Muscle of arm (tissue), 12 donors: ENCODE data around the gene SCAF8. TPM values are rescaled to one million over a fixed set of nuclear protein-coding genes. Genes with fewer than 3 reads are reported as not detected.
"Not testable (repeated sequence)": the region's sequence is repeated elsewhere in the genome, so short reads cannot be mapped to it uniquely, and the experiment has no call there.

Experiments
- DNase-seq: peaks from one replicate; pipeline ENCODE4 v3.0.0-alpha.2; 2013
- polyA plus RNA-seq, 12 donors: library from polyadenylated mRNA; unstranded; fragments of 120-200 nt; gene quantifications; one replicate each; pipeline ENCODE4 v1.2.1, GENCODE V29; 2013; ENCODE audit not compliant: insufficient read length in 12 of 12

The SCAF8 gene
- polyA plus RNA-seq, 12 donors = 17.3 to 49.5 (median 39.0) TPM; not detected in 1

DNA sequence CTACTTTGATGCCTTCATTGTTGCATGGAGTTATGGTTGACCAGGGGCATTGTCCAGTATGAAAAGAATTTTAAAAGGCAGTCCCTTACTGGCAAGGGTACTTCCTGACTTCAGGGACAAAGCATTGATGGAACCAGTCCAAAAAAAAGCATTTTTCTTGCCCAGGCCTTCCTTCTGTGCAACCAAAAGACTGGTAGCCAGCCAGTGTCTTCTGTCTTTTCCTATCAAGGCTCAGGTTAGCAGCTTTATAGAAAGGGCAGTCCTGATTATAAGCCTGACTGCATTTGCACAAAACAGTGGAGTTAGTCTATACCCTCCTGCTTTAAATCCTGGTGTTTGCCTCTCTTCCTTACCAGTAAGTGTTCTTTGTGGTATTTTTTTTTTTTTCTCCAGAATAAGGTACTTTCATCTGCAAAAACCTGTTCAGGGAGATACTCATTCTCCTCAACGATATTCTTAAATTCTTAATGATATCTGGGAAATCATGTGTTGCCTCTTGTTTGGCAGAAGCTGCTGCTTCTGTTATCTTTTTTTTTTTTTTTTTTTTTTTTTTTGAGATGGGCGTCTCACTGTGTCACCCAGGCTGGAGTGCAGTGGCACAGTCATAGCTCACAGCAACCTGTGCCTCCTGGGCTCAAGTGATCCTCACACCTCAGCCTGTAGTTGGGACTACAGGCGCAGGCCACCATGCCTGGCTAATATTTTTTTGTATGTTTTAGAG lies 33.9 kb downstream of the SCAF8 start:
- no peak for DNase-seq

DNA sequence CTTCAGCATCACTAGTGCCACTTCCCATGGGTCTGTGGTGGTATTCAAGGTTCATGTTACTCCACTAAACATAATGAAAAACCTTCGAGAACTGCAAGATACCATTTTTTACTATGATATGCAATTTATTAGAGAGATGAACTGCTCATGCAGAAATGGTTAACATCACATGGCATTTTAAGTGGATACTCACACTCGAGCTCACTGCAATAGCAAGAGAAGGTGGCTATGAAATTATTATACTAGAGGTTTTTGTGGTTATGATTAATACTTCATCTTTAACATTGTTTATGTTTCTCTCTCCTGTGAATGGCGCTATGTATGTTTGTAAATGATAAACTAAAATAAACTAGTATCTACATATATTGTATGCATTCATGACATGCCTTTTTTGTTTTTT lies 35.1 kb downstream of the SCAF8 start:
- no peak for DNase-seq

DNA sequence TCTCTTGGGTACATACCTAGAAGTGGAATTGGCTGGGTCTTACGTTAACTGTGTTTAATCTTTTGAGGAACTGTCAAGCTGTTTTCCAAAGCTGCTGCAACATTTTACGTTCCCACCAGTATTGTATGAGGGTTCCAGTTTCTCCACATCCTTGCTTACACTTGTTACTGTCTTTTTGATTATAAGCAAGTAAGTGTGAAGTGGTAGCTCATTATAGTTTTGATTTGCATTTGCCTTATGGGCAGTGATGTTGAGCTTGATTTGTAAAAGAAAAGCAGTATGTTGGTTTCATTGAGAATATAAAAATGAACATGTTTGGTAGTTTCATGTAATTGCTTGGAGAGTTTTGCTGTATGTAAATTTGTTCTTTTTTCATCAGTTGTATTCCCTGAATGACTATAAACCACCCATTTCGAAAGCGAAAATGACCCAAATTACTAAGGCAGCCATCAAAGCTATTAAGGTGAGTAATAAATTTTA lies 40.4 kb downstream of the SCAF8 start:
- DNase-seq = no peak

DNA sequence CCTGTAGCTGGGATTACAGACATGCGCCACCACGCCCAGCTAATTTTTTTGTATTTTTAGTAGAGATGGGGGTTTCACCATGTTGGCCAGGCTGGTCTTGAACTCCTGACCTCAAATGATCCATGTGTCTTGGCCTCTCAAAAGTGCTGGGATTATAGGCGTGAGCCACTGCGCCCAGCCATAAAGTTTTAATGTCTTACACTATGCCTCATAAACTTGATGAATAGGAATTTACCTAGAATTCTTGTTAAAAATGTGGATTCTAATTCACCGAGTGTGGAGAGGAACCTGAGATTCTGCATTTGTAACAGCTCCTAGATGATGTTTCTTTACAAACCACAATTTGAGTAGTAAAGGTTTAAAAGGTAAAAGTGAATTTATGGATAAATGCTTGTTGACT lies 45.9 kb downstream of the SCAF8 start:
- DNase-seq = not testable (repeated sequence)

DNA sequence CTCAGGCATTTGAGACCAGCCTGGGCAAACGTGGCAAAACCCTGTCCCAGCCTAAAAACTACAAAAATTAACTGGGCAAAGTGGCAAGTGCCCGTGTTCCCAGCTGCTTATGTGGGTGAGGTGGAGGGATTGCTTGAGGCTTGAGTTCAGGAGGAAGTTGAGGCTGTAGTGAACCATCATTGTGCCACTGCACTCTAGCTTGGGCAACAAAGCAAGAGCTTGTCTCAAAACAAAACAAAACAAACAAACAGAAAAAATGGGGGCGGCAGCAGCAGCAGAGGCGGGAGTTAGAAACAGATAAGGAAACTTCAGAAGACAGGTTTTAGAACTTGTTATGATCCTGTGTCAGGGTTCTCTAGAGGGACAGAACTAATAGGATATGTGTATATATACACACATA lies 49.0 kb downstream of the SCAF8 start:
- DNase-seq = no peak

DNA sequence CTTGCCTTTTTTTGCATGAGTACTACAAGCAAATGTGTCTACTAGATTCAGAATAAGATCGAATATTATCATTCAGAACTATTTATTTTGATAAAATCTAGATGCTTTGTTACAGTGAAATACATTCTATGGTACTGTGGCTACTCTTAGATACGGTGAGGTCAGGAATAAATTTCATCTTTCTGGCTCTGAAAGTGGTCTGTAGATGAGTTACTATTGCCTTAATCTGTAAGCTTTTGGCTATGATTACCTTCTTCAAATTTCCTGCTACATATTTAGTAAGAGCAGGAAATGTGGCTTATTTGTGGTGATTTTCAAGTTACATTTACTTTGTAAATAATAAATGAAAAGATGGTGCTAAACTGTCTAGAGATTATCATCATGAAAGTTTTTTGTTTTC lies 50.0 kb downstream of the SCAF8 start:
- no peak for DNase-seq

DNA sequence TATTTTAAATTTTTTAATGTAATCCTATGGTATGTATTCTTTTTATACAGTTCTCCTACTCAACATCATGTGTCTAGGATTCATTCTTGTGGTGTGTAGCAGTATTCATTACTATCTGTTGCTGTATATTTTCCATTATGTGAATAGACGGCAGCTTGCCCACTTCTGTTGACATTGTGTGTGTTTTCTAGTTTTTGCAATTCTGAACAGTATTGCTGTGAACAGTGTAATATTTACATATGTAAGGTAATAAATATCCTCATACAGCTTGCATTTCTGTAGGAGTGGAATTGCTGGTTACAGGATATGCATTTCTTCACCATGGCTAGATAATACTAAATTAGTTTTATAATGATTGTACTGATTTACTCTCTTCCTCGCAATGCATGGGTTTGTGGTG lies 51.9 kb downstream of the SCAF8 start:
- DNase-seq = no peak

DNA sequence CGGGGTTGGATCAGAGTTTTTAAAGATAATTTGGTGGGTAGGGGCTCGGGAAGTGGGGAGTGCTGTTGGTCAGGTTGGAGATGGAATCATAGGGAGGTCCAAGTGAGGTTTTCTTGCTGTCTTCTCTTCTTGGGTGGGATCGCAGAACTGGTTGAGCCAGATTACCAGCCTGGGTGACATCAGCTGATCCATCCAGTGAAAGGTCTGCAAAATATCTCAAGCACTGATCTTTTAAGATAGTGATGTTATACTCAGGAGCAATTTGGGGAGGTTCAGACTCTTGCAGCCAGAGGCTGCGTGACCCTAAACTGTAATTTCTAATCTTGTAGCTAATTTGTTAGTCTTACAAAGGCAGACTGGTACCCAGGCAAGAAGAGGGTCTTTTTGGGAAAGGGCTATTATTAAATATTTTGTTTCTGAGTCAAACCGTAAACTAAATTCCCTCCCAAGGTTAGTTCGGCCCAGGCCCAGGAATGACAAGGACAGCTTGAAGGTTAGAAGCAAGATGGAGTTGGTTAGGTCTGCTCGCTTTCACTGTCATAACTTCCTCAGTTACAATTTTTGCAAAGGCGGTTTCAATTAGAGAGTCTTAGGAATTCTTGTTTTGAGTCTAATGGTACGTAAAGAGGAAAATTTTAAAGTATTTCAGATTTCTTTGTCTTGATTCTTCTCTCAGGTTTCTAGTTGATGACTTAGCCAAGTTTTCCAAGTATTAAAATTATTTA lies 53.1 kb downstream of the SCAF8 start:
- DNase-seq = no peak

DNA sequence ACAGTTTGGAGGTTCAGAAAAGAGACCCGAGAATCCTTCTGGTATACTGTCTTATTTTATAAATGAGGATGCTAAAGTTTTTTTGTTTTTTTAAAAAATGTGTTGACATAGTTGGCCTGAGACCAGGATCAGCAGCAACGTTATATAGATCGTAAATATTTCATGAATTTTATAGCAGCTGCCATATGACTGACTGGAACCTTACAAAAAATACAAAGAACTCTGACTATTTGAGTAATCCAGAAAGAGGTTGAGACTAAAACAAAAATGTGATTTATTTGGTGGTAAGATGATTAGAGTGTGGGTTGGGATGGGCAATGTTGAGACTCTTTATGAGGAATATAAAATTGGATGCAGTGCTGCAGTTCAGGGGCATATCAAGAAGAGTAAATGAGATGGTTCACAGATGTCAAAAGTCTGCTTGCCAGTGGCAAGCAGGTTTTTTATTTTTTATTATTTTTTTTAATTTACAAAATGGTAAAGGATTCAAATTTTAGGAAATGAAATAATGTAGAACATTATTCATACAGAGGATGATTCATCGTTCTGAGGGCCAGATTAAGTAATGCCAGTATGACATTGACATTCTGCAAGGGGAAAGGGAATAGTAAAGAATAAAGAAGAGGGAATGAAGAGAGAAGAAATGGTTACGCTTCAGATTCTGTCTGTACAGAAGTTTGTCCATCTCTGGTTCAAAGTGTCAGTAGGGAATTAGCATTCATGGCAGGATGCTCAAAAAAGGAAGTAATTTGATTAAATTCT lies 58.5 kb downstream of the SCAF8 start:
- no peak for DNase-seq

DNA sequence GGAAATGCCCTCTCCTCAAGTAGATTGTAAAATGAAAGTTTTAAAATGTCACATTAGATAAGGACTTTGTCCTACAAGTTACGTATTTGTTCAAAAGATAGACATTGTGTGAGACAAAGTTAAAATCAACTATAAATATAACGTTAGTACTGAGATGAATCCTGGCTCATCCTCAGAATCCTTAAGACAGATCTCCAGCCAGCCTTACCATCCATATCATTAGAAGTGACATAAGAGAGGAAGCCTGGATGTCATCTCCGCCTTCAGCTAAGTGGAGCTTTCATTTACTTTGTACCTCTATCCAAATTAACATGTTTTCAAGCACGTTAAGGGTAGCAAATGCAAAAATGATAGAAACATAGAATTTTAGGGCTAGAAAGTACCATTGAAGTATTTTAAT lies 59.1 kb downstream of the SCAF8 start:
- no peak for DNase-seq

DNA sequence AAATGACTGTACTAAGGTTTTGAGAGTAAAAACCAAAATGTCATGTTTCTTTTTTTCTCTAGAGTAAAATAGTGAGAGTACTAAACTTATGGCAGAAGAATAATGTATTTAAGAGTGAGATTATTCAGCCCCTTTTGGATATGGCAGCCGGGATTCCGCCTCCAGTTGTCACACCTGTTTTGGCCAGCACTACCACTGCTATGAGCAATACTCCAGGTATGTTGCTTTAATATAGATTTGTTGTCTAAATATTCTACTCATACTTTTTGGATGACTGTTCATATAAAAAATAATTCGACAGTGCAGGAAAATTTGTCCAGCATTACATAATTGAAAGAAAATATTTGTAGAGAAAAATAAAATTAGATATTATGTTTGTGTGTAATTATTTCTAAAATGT lies 59.5 kb downstream of the SCAF8 start:
- DNase-seq = no peak

DNA sequence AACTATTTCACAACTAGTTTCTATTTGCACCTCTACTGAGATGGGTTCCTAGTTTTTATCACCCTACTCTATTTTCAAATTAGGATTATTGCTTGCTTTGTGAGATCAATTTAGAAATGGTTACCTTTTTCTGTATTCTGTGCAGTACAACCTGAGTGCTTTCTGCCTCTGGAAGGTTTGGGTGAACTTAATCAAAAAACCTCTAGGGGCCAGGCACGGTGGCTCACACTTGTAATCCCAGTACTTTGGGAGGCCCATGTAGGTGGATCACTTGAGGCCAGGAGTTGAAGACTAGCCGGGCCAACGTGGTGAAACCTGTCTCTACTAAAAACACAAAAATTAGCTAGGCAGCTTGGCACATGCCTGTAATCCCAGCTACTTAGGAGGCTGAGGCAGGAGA lies 63.3 kb downstream of the SCAF8 start:
- no peak for DNase-seq

DNA sequence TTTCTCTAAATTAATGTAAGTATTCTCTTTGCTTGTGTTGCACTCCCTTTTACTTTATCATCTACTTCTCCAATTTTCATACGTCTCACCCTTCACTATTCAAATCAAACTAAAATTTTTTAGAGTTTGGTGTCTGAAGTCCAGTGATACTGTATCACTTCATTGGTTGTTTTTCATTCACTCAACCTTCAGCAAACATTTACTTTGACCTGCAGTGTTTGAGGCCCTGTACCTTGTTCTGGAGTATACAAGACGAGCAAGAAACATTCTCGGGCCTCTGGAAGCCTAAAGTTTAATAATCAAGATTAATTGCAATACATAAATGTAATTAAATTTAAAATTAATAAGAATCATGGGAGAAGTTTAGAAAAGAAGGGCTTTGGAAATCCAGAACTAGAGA lies 64.6 kb downstream of the SCAF8 start:
- no peak for DNase-seq

DNA sequence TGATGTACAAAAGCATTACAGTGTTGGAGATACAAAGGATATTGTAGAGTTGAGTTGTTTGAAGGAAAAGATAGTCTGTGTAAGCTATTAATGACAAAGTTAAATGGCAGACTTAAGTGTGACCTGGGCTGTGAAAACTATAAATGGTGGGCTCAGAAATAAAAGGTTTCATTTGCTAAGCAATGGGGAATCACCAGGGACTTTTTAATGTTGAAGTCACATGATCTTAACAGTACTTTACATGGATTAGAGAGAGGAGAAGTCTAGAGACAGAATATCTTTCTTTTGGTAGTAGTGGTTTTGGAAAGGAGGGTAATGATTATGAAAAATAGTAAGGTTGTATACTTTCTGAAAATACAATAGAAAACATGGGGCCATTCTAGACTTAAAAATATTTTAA lies 67.1 kb downstream of the SCAF8 start:
- DNase-seq = no peak

DNA sequence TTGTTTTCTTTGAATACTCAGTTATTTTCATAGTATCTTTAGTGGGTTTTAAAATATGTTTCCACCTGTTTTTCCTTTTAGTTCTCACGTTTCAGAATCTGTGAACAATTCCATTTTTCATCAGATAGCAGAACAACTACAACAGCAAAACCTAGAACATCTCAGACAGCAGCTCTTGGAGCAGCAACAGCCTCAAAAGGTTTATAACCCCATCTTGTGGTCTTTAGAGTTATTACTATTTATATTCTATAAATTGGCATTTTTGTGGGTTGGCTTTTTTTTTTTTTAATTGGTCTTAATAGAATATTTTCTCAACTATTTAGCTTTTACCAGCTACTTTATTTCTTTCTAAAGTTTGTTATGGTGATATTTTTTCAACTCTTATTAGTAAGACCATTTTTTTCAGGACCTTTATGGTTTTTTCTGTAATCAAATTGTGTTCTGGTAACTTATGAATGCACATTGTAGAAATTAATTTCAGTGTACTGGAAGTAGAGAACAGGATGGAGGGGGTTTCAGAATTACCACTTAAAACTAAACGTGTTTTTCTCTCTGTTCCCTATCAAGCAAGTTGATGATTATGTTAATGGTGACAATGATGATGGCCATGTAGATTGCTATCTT lies 72.2 kb downstream of the SCAF8 start:
- peak; percentile 8 for DNase-seq

DNA sequence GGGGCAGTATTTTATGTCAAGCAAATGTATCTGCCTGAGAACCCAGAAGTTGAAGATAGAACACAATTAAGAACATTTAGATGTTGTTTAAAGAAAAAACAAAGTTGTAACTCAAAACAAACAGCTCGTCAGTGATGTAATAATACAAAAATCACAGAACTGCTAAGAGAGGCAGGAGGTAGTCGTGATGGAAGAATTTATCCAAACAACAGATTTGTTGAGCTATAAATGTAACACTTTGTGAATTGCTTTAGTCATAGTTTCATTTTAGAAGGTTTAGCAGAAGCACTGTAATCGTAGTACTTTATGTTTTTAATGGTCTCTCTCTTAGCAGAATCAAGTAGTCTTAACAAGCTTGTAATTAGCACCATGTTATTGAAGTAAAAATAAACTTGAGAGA lies 73.6 kb downstream of the SCAF8 start:
- no peak for DNase-seq

DNA sequence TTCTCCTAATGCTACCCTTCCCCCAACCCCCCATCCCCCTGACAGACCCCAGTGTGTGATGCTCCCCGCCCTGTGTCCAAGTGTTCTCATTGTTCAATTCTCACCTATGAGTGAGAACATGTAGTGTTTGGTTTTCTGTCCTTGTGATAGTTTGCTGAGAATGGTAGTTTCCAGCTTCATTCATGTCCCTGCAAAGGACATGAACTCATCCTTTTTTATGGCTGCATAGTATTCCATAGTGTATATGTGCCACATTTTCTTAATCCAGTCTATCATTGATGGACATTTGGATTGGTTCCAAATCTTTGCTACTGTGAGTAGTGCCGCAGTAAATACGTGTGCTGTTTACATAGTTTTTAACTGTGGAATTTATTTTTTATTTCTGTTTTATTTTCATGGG lies 78.4 kb downstream of the SCAF8 start:
- not testable (repeated sequence) for DNase-seq

DNA sequence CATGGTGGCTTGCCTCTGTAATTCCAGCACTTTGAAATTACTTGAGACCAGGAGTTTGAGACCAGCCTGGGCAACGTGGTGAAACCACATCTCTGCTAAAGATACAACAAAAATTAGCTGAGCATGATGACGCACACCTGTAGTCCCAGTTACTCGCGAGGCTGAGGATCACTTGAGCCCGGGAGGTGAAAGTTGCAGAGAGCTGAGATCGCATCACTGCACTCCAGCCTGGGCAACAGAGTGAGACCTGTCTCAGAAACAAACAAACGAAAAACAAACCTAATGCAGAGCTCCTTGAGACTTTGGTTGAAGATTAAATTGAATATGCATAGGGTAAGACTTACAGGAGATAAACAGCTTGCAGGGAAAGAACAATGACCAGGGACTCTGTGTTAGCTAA lies 80.8 kb downstream of the SCAF8 start:
- DNase-seq = no peak

DNA sequence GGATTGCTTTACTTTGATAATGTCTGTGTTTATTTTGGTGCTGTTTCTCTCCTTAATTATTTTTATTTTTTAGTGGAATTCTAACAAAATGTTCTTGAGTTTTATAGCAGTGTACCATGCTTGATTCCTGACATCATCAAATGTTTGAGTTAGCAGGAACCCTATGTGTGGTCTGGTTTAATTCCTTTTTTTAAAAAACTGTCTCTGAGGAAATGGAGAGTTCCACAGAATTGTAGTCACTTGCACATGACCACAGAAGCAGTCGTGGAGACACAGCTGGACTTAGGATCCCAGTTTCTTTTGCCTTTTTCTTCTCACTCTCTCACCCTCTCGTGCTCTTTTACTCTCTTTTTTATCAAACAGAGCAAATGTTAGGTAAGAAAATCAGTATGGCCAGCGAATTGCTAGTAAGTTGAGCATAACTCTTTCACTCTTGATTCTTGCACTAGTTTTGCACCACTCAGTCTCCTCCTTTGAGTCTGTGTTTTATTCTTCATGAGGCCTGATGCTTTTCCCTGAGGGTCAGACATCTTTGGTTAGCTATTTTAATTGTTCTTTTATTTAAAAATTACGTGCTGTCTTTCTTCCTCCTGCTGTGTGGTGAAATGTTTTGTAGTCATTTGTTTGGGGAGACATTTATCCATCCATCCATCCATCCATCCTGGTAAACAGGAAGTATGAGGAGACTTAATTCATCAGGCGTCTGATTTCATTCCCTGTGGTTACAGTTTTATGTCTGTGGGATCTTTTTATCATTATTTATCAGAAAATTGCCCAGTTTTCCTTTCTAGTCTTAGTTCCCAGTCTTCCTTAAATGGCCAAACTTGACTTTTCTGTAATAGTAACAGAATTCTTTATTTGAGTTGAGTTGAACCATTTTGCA lies 83.0 kb downstream of the SCAF8 start:
- DNase-seq = no peak

DNA sequence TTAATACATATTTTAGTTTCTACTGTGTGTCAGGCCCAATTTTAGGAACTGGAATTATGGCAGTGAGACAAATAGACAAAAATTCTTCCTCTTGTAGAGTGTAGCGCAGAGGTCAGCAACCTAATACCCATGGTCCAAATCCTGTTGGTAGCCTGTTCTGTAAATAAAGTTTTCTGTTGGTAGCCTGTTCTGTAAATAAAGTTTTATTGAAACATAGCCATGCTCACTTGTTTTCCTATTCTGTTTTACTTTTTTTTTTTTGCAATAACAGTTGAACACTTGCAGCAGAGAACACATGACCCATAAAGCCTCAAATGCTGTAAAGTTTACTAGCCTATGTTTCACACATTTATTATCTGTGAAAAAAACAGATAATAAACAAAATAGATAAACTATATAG lies 87.9 kb downstream of the SCAF8 start:
- DNase-seq = no peak

DNA sequence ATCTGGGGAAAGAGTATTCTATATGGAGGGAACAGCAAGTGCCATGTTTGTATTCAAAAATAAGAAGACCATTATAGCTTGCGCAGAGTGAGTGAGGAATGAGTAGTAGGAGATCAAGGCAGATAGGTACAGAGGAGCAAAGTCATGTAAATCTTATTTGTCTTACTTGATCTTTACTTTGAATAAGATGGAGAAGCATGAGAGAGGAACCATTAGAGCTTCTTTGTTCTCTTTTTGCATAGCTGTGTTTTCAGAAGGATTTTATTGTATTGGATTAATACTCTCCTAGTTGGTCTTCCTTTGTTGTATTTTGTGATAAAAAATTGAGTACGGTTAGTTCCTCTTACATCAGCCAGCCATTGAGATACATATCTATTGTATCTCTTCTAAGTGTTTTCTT lies 88.4 kb downstream of the SCAF8 start:
- DNase-seq = no peak
